GM23338 (cell line): Measurements from ENCODE around the gene NT5DC3. TPM values are rescaled to one million over a fixed set of nuclear protein-coding genes. Genes with fewer than 3 reads are reported as not detected.
A peak's percentile ranks its signal among the peaks of the same experiment; 100 is the strongest.

Experiments
- ATAC-seq: fragments of 200-7000 bp; cut with Tn5 transposase; 3 replicates; pipeline ENCODE4 v1.9.1; 2020
- DNase-seq: peaks from one replicate; pipeline ENCODE4 v3.0.0-alpha.2; 2015; ENCODE audit warnings: low spot score
- H2AFZ ChIP-seq: fragments of 200-600 bp; sonication (generic); 2 replicates; pipeline ENCODE4 v1.8.0; 2016; ENCODE audit warnings: antibody characterized with exemption, mild to moderate bottlenecking, moderate library complexity
- H3F3A ChIP-seq: fragments of 200-600 bp; sonication (generic); replicated peaks from 2 replicates; pipeline ENCODE4 v1.8.0; 2017; ENCODE audit warnings: antibody characterized with exemption, mixed run types, low read depth
- H3K27ac ChIP-seq: fragments of 200-600 bp; sonication (generic); 2 replicates; pipeline ENCODE4 v1.6.1; 2016; ENCODE audit warnings: low read depth
- H3K27me3 ChIP-seq: fragments of 200-600 bp; sonication (generic); 2 replicates; pipeline ENCODE4 v1.8.0; 2016; ENCODE audit warnings: mild to moderate bottlenecking, mixed run types, moderate library complexity; ENCODE audit not compliant: insufficient read depth
- H3K36me3 ChIP-seq: fragments of 200-600 bp; sonication (generic); 2 replicates; pipeline ENCODE4 v1.8.0; 2016; ENCODE audit warnings: mild to moderate bottlenecking; ENCODE audit not compliant: insufficient read depth
- H3K4me1 ChIP-seq: fragments of 200-600 bp; sonication (generic); 2 replicates; pipeline ENCODE4 v1.8.0; 2016; ENCODE audit warnings: mild to moderate bottlenecking, moderate library complexity; ENCODE audit not compliant: insufficient read depth
- H3K4me2 ChIP-seq: fragments of 200-600 bp; sonication (generic); 2 replicates; pipeline ENCODE4 v1.7.1; 2017; ENCODE audit warnings: mixed run types
- H3K4me3 ChIP-seq: fragments of 200-600 bp; sonication (generic); 2 replicates; pipeline ENCODE4 v1.6.1; 2016; ENCODE audit warnings: mixed run types
- H3K79me2 ChIP-seq: fragments of 200-600 bp; sonication (generic); replicated peaks from 2 replicates; pipeline ENCODE4 v1.8.0; 2017; ENCODE audit warnings: mild to moderate bottlenecking; ENCODE audit not compliant: insufficient read depth
- H3K9me2 ChIP-seq: fragments of 200-600 bp; sonication (generic); 2 replicates; pipeline ENCODE4 v1.8.0; 2017; ENCODE audit not compliant: insufficient read depth
- H4K20me1 ChIP-seq: fragments of 200-600 bp; sonication (generic); replicated peaks from 2 replicates; pipeline ENCODE4 v1.8.0; 2017; ENCODE audit warnings: mild to moderate bottlenecking; ENCODE audit not compliant: insufficient read depth
- H3K27ac Mint-ChIP-seq: 2 replicates; pipeline ENCODE4 v1.8.0; 2020; ENCODE audit warnings: inconsistent platforms, mild to moderate bottlenecking, moderate library complexity, mixed read lengths
- H3K27me3 Mint-ChIP-seq: 3 replicates; pipeline ENCODE4 v1.8.0; 2022; ENCODE audit warnings: low read depth, mild to moderate bottlenecking, moderate library complexity, mixed read lengths, inconsistent platforms; ENCODE audit not compliant: insufficient read depth, poor library complexity
- H3K36me3 Mint-ChIP-seq: 3 replicates; pipeline ENCODE4 v1.8.0; 2021; ENCODE audit warnings: low read depth, mild to moderate bottlenecking, inconsistent platforms, moderate library complexity, mixed read lengths
- H3K4me1 Mint-ChIP-seq: 3 replicates; pipeline ENCODE4 v1.8.0; 2020; ENCODE audit warnings: mild to moderate bottlenecking, inconsistent platforms, mixed read lengths
- H3K4me3 Mint-ChIP-seq: 3 replicates; pipeline ENCODE4 v1.8.0; 2021; ENCODE audit warnings: moderate library complexity, mild to moderate bottlenecking, inconsistent platforms, mixed read lengths
- H3K9me3 Mint-ChIP-seq: 3 replicates; pipeline ENCODE4 v1.8.0; 2020; ENCODE audit warnings: moderate library complexity, mild to moderate bottlenecking, inconsistent platforms, mixed read lengths
- CREB1 ChIP-seq: fragments of 250-450 bp; sonication (Bioruptor Pico); IDR thresholded peaks from 2 replicates; pipeline ENCODE4 v1.5.0; 2020; ENCODE audit warnings: low read depth, mild to moderate bottlenecking, moderate library complexity
- EZH2phosphoT487 ChIP-seq: fragments of 200-600 bp; sonication (generic); IDR thresholded peaks from one replicate; pipeline ENCODE4 v1.8.1; 2018; ENCODE audit warnings: antibody characterized with exemption; ENCODE audit not compliant: unreplicated experiment
- JUNB ChIP-seq: IDR thresholded peaks from one replicate; pipeline ENCODE4 v1.6.1; 2016; ENCODE audit warnings: antibody characterized with exemption; ENCODE audit not compliant: unreplicated experiment
- NANOG ChIP-seq: IDR thresholded peaks from 2 replicates; pipeline ENCODE4 v1.6.1; 2016; ENCODE audit warnings: antibody characterized with exemption, borderline replicate concordance
- STAT1 ChIP-seq: IDR thresholded peaks from one replicate; pipeline ENCODE4 v1.6.1; 2016; ENCODE audit warnings: antibody characterized with exemption; ENCODE audit not compliant: unreplicated experiment
- polyA plus RNA-seq: library from polyadenylated mRNA; unstranded; fragments of >200 nt; fragmentation: Nextera tagmentation; extraction: Ambion mirVana; gene quantifications from 2 replicates; pipeline ENCODE4 v1.2.1, GENCODE V29; 2016
- total RNA-seq: library from RNA; depleted of rRNA; stranded (reverse); fragments of >200 nt; shearing (Covaris generic); gene quantifications from 2 replicates; pipeline ENCODE4 v1.2.3, GENCODE V29; 2014
- TF ChIP-seq, protein P1 (sequence below), 2 experiments: fragments of 200-600 bp in 1 of 2; sonication (generic) in 1 of 2; conservative IDR thresholded peaks; 2 replicates each; pipeline versions ENCODE4 v1.5.1 to v1.6.1; 2016 to 2017; ENCODE audit warnings: antibody characterized with exemption in 2 of 2, low read depth in 2 of 2, mild to moderate bottlenecking in 2 of 2, moderate library complexity in 1 of 2
- TF ChIP-seq, protein P2 (sequence below): IDR thresholded peaks from one replicate; pipeline ENCODE4 v1.6.1; 2018; ENCODE audit warnings: antibody characterized with exemption; ENCODE audit not compliant: unreplicated experiment
- TF ChIP-seq, protein P3 (sequence below): IDR thresholded peaks from 2 replicates; pipeline ENCODE4 v1.6.1; 2016; ENCODE audit warnings: antibody characterized with exemption

The NT5DC3 gene
- total and polyA plus RNA-seq, 2 experiments from 2014 or later, result 2.2 to 12.5 TPM

DNA sequence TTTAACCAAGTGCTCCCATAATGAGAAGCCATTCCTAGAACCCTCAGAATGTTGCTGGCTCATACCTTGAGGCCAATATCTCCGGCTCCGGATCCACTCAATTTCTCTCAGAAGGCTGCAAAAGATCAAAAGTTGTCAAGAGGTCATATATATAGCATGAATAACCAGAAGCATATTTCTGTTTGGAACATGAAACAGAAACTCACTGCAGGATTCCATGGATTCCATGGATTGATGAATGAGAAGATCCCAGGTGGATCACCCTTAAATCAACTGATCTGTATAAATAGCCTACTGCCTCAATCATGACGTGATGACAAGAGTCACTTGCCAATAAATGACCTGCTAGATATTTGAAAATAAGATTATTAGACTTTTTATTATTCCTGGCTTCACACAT lies 3.3 kb upstream of the NT5DC3 start:
- 0 out of 2 replicates have a peak, but pooled peaks cover 6% of the 10 kb centered on the region for H4K20me1 ChIP-seq
- no peak for ATAC-seq
- H3K27me3 ChIP-seq, result peaks cover 12% of the 10 kb centered on the region
- no peak overlapping the region for H3K27ac ChIP-seq
- Mint-ChIP-seq H3K4me3 (no peak overlapping the region), H3K9me3 (no peaks in the 10 kb centered on the region), H3K27ac (no peak overlapping the region), H3K4me1 (peaks cover 11% of the 10 kb centered on the region), H3K27me3 (peaks cover 11% of the 10 kb centered on the region), H3K36me3 (no peaks in the 10 kb centered on the region)
- DNase-seq, result no peak
- TF ChIP-seq EZH2phosphoT487, result no peak
- H2AFZ ChIP-seq, result no peak overlapping the region
- no peak overlapping the region for H3K4me3 ChIP-seq
- H3K4me1 ChIP-seq, result peaks cover 14% of the 10 kb centered on the region
- H3K79me2 ChIP-seq, result peaks cover 12% of the 10 kb centered on the region
- H3K4me2 ChIP-seq, result no peak overlapping the region
- no peaks in the 10 kb centered on the region for H3K9me2 ChIP-seq
- H3K36me3 ChIP-seq, result no peaks in the 10 kb centered on the region
- H3F3A ChIP-seq, result no peaks in the 10 kb centered on the region

DNA sequence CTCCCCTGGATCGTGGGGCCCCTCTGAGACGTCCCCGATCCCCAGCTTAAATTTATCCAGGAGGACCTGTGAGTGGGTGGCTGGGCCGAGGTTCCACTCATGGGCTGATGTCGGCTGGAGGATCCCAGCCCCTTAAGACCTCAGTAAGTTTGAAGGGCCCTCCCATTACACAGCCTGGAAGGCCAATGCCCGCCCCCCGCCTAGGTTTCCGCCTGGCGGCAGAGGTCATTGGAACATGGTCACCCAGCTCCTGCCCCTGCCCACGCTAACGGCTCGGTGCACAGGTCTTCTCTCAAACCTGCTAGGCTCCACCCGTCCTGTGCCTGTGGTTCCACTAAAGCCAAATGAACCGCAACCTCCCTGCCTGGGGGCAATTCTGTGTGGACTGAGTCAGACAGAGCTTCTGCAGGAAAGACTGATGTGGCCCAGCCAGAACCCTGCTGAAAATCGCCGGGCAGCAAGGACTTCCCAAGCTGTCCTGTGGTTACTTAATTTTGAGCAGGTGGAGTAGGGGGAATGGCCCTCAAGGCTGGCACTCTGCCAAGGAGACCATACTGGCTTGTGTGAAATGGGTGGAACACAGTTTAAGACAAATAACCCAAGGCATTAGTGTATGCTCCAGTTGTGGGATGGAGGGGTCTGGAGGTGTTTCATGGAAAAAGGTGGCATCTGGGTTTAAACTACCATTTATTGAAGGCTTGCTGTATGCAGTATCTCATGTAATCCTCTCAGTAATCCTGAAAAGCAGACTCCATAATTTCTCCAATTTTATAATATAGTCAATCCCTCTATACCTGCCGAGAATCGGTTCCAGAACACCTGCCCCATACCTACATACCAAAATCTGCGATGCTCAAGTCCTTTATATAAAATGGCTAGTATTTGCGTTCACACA lies 903 bp upstream of the NT5DC3 start:
- Histone ChIP-seq H3K4me3 (peak overlapping the region; percentile 94), H4K20me1 (0 out of 2 replicates have a peak, but pooled peaks cover 6% of the 10 kb centered on the region), H3K4me2 (peak overlapping the region; percentile 94), H3K27me3 (peaks cover 12% of the 10 kb centered on the region), H3K36me3 (no peaks in the 10 kb centered on the region), H2AFZ (peak overlapping the region; percentile 100), H3K4me1 (peaks cover 17% of the 10 kb centered on the region), H3K79me2 (peaks cover 35% of the 10 kb centered on the region), H3K27ac (no peak overlapping the region), H3K9me2 (no peaks in the 10 kb centered on the region), H3F3A (no peaks in the 10 kb centered on the region)
- H3K4me3 Mint-ChIP-seq, result peak overlapping the region; percentile 95
- no peak for TF ChIP-seq STAT1
- no peak for TF ChIP-seq JUNB
- TF ChIP-seq CREB1 (CRISPR knock-in tag), result no peak
- TF ChIP-seq, protein P1, sequence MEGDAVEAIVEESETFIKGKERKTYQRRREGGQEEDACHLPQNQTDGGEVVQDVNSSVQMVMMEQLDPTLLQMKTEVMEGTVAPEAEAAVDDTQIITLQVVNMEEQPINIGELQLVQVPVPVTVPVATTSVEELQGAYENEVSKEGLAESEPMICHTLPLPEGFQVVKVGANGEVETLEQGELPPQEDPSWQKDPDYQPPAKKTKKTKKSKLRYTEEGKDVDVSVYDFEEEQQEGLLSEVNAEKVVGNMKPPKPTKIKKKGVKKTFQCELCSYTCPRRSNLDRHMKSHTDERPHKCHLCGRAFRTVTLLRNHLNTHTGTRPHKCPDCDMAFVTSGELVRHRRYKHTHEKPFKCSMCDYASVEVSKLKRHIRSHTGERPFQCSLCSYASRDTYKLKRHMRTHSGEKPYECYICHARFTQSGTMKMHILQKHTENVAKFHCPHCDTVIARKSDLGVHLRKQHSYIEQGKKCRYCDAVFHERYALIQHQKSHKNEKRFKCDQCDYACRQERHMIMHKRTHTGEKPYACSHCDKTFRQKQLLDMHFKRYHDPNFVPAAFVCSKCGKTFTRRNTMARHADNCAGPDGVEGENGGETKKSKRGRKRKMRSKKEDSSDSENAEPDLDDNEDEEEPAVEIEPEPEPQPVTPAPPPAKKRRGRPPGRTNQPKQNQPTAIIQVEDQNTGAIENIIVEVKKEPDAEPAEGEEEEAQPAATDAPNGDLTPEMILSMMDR (conservative IDR thresholded peaks at IDR 0.05; ENCODE audit: low read depth in 2 of 2), result no peak
- TF ChIP-seq, protein P2, sequence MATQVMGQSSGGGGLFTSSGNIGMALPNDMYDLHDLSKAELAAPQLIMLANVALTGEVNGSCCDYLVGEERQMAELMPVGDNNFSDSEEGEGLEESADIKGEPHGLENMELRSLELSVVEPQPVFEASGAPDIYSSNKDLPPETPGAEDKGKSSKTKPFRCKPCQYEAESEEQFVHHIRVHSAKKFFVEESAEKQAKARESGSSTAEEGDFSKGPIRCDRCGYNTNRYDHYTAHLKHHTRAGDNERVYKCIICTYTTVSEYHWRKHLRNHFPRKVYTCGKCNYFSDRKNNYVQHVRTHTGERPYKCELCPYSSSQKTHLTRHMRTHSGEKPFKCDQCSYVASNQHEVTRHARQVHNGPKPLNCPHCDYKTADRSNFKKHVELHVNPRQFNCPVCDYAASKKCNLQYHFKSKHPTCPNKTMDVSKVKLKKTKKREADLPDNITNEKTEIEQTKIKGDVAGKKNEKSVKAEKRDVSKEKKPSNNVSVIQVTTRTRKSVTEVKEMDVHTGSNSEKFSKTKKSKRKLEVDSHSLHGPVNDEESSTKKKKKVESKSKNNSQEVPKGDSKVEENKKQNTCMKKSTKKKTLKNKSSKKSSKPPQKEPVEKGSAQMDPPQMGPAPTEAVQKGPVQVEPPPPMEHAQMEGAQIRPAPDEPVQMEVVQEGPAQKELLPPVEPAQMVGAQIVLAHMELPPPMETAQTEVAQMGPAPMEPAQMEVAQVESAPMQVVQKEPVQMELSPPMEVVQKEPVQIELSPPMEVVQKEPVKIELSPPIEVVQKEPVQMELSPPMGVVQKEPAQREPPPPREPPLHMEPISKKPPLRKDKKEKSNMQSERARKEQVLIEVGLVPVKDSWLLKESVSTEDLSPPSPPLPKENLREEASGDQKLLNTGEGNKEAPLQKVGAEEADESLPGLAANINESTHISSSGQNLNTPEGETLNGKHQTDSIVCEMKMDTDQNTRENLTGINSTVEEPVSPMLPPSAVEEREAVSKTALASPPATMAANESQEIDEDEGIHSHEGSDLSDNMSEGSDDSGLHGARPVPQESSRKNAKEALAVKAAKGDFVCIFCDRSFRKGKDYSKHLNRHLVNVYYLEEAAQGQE, result no peak
- TF ChIP-seq, protein P3, sequence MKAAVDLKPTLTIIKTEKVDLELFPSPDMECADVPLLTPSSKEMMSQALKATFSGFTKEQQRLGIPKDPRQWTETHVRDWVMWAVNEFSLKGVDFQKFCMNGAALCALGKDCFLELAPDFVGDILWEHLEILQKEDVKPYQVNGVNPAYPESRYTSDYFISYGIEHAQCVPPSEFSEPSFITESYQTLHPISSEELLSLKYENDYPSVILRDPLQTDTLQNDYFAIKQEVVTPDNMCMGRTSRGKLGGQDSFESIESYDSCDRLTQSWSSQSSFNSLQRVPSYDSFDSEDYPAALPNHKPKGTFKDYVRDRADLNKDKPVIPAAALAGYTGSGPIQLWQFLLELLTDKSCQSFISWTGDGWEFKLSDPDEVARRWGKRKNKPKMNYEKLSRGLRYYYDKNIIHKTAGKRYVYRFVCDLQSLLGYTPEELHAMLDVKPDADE, result no peak
- no peak for TF ChIP-seq NANOG
- peaks cover 3% of the 10 kb centered on the region; the same call in 1 of the 3 replicates for H3K36me3 Mint-ChIP-seq
- H3K27ac Mint-ChIP-seq, result peak overlapping the region; percentile 88; the same call in 1 of the 2 replicates
- ATAC-seq (peak; percentile 79), DNase-seq (peak; percentile 85)
- H3K4me1 Mint-ChIP-seq, result peaks cover 16% of the 10 kb centered on the region
- H3K27me3 Mint-ChIP-seq, result peaks cover 9% of the 10 kb centered on the region
- H3K9me3 Mint-ChIP-seq, result no peaks in the 10 kb centered on the region
